ENCODE measurements around the gene GRID1. TPM values are rescaled to one million over a fixed set of nuclear protein-coding genes. Genes with fewer than 3 reads are reported as not detected.

Gene GRID1
- polyA plus RNA-seq, 4 donors: 0.27 to 1.1 (median 0.40) TPM; not detected in 1

GRCh38 chr10:86300399-86300925, 66.1 kb downstream of the GRID1 start:
- Histone ChIP-seq H3K4me1 (ENCODE audit: control insufficient read depth in 3 of 3, insufficient read depth in 2 of 3, low read depth in 1 of 3, low read length in 2 of 3) (no peaks in the 10 kb centered on the region), H3K27me3 (ENCODE audit: control insufficient read depth in 3 of 3, insufficient read depth in 3 of 3, low read length in 3 of 3) (peaks cover 0 to 4% (median 0%) of the 10 kb centered on the region in 3 donors), H3K27ac (ENCODE audit: low read depth in 1 of 3, low read length in 2 of 3) (no peak overlapping the region), H3K36me3 (ENCODE audit: control insufficient read depth in 3 of 3, insufficient read depth in 2 of 3, low read depth in 1 of 3, low read length in 3 of 3) (no peaks in the 10 kb centered on the region), H3K9me3 (ENCODE audit: control insufficient read depth in 2 of 2, insufficient read depth in 1 of 2, low read depth in 1 of 2, low read length in 1 of 2) (no peaks in the 10 kb centered on the region), H3K4me3 (ENCODE audit: low read depth in 1 of 3, low read length in 3 of 3) (no peak overlapping the region)
- WGBS, 3 donors: 59 to 79% (median 67%) methylated on average over 3 of the region's 3 CpGs
- FAIRE-seq (no peak), DNase-seq (no peak)

GRCh38 chr10:86299562-86299961, 67.0 kb downstream of the GRID1 start:
- WGBS, 3 donors: 62 to 67% (median 63%) methylated on average over 3 of the region's 3 CpGs
- DNase-seq (no peak), FAIRE-seq (no peak)
- H3K4me3 ChIP-seq (ENCODE audit: low read depth in 1 of 3, low read length in 3 of 3): no peak overlapping the region
- peaks cover 0 to 4% (median 0%) of the 10 kb centered on the region in 3 donors for H3K27me3 ChIP-seq (ENCODE audit: control insufficient read depth in 3 of 3, insufficient read depth in 3 of 3, low read length in 3 of 3)
- no peak overlapping the region for H3K27ac ChIP-seq (ENCODE audit: low read depth in 1 of 3, low read length in 2 of 3)
- no peaks in the 10 kb centered on the region for H3K9me3 ChIP-seq (ENCODE audit: control insufficient read depth in 2 of 2, insufficient read depth in 1 of 2, low read depth in 1 of 2, low read length in 1 of 2)
- no peaks in the 10 kb centered on the region for H3K36me3 ChIP-seq (ENCODE audit: control insufficient read depth in 3 of 3, insufficient read depth in 2 of 3, low read depth in 1 of 3, low read length in 3 of 3)
- H3K4me1 ChIP-seq (ENCODE audit: control insufficient read depth in 3 of 3, insufficient read depth in 2 of 3, low read depth in 1 of 3, low read length in 2 of 3): no peaks in the 10 kb centered on the region

GRCh38 chr10:86298501-86299001, 68.0 kb downstream of the GRID1 start:
- no peak overlapping the region for H3K4me3 ChIP-seq (ENCODE audit: low read depth in 1 of 3, low read length in 3 of 3)
- peaks cover 0 to 4% (median 0%) of the 10 kb centered on the region in 3 donors for H3K27me3 ChIP-seq (ENCODE audit: control insufficient read depth in 3 of 3, insufficient read depth in 3 of 3, low read length in 3 of 3)
- H3K4me1 ChIP-seq (ENCODE audit: control insufficient read depth in 3 of 3, insufficient read depth in 2 of 3, low read depth in 1 of 3, low read length in 2 of 3): no peaks in the 10 kb centered on the region
- H3K27ac ChIP-seq (ENCODE audit: low read depth in 1 of 3, low read length in 2 of 3): no peak overlapping the region
- no peak for DNase-seq
- no peak for FAIRE-seq
- 52 to 71% (median 54%) methylated on average over 8 to 9 of the region's 9 CpGs for WGBS, 3 donors
- H3K9me3 ChIP-seq (ENCODE audit: control insufficient read depth in 2 of 2, insufficient read depth in 1 of 2, low read depth in 1 of 2, low read length in 1 of 2): no peaks in the 10 kb centered on the region
- H3K36me3 ChIP-seq (ENCODE audit: control insufficient read depth in 3 of 3, insufficient read depth in 2 of 3, low read depth in 1 of 3, low read length in 3 of 3): no peaks in the 10 kb centered on the region

GRCh38 chr10:86295791-86296190, 70.8 kb downstream of the GRID1 start:
- Histone ChIP-seq H3K9me3 (ENCODE audit: control insufficient read depth in 2 of 2, insufficient read depth in 1 of 2, low read depth in 1 of 2, low read length in 1 of 2) (no peaks in the 10 kb centered on the region), H3K36me3 (ENCODE audit: control insufficient read depth in 3 of 3, insufficient read depth in 2 of 3, low read depth in 1 of 3, low read length in 3 of 3) (no peaks in the 10 kb centered on the region), H3K4me3 (ENCODE audit: low read depth in 1 of 3, low read length in 3 of 3) (no peak overlapping the region), H3K27me3 (ENCODE audit: control insufficient read depth in 3 of 3, insufficient read depth in 3 of 3, low read length in 3 of 3) (peaks cover 0 to 4% (median 0%) of the 10 kb centered on the region in 3 donors), H3K27ac (ENCODE audit: low read depth in 1 of 3, low read length in 2 of 3) (no peak overlapping the region), H3K4me1 (ENCODE audit: control insufficient read depth in 3 of 3, insufficient read depth in 2 of 3, low read depth in 1 of 3, low read length in 2 of 3) (no peaks in the 10 kb centered on the region)
- DNase-seq: no peak
- 69 to 91% (median 80%) methylated on average over 3 of the region's 3 CpGs for WGBS, 3 donors
- no peak for FAIRE-seq

- no peak for DNase-seq
- 88 to 93% (median 92%) methylated on average over 12 to 14 of the region's 14 CpGs for WGBS, 3 donors
Observed at GRCh38 chr10:86295351-86295750, 71.2 kb downstream of the GRID1 start.

GRCh38 chr10:86294346-86295265, 72.0 kb downstream of the GRID1 start:
- Histone ChIP-seq H3K36me3 (ENCODE audit: control insufficient read depth in 3 of 3, insufficient read depth in 2 of 3, low read depth in 1 of 3, low read length in 3 of 3) (no peaks in the 10 kb centered on the region), H3K4me1 (ENCODE audit: control insufficient read depth in 3 of 3, insufficient read depth in 2 of 3, low read depth in 1 of 3, low read length in 2 of 3) (no peaks in the 10 kb centered on the region), H3K27ac (ENCODE audit: low read depth in 1 of 3, low read length in 2 of 3) (no peak overlapping the region), H3K4me3 (ENCODE audit: low read depth in 1 of 3, low read length in 3 of 3) (no peak overlapping the region), H3K9me3 (ENCODE audit: control insufficient read depth in 2 of 2, insufficient read depth in 1 of 2, low read depth in 1 of 2, low read length in 1 of 2) (no peaks in the 10 kb centered on the region), H3K27me3 (ENCODE audit: control insufficient read depth in 3 of 3, insufficient read depth in 3 of 3, low read length in 3 of 3) (peaks cover 0 to 4% (median 0%) of the 10 kb centered on the region in 3 donors)
- DNase-seq: no peak
- no peak for FAIRE-seq
- 75 to 86% (median 80%) methylated on average over 16 of the region's 16 CpGs for WGBS, 3 donors

More at GRCh38 chr10:86295351-86295750, 71.2 kb downstream of the GRID1 start:
- Histone ChIP-seq H3K36me3 (ENCODE audit: control insufficient read depth in 3 of 3, insufficient read depth in 2 of 3, low read depth in 1 of 3, low read length in 3 of 3) (no peaks in the 10 kb centered on the region), H3K27me3 (ENCODE audit: control insufficient read depth in 3 of 3, insufficient read depth in 3 of 3, low read length in 3 of 3) (peaks cover 0 to 4% (median 0%) of the 10 kb centered on the region in 3 donors), H3K9me3 (ENCODE audit: control insufficient read depth in 2 of 2, insufficient read depth in 1 of 2, low read depth in 1 of 2, low read length in 1 of 2) (no peaks in the 10 kb centered on the region), H3K4me3 (ENCODE audit: low read depth in 1 of 3, low read length in 3 of 3) (no peak overlapping the region), H3K4me1 (ENCODE audit: control insufficient read depth in 3 of 3, insufficient read depth in 2 of 3, low read depth in 1 of 3, low read length in 2 of 3) (no peaks in the 10 kb centered on the region), H3K27ac (ENCODE audit: low read depth in 1 of 3, low read length in 2 of 3) (no peak overlapping the region)
- no peak for FAIRE-seq

- Histone ChIP-seq H3K27me3 (ENCODE audit: control insufficient read depth in 3 of 3, insufficient read depth in 3 of 3, low read length in 3 of 3) (peaks cover 0 to 1% (median 0%) of the 10 kb centered on the region in 3 donors), H3K4me1 (ENCODE audit: control insufficient read depth in 3 of 3, insufficient read depth in 2 of 3, low read depth in 1 of 3, low read length in 2 of 3) (no peaks in the 10 kb centered on the region), H3K27ac (ENCODE audit: low read depth in 1 of 3, low read length in 2 of 3) (no peak overlapping the region), H3K36me3 (ENCODE audit: control insufficient read depth in 3 of 3, insufficient read depth in 2 of 3, low read depth in 1 of 3, low read length in 3 of 3) (no peaks in the 10 kb centered on the region), H3K9me3 (ENCODE audit: control insufficient read depth in 2 of 2, insufficient read depth in 1 of 2, low read depth in 1 of 2, low read length in 1 of 2) (no peaks in the 10 kb centered on the region), H3K4me3 (ENCODE audit: low read depth in 1 of 3, low read length in 3 of 3) (no peak overlapping the region)
- FAIRE-seq (no peak), DNase-seq (no peak)
- WGBS, 3 donors: 32 to 52% (median 49%) methylated on average over 2 of the region's 2 CpGs
Observed at GRCh38 chr10:86293396-86293791, 73.2 kb downstream of the GRID1 start.

- Histone ChIP-seq H3K4me3 (ENCODE audit: low read depth in 1 of 3, low read length in 3 of 3) (no peak overlapping the region), H3K27me3 (ENCODE audit: control insufficient read depth in 3 of 3, insufficient read depth in 3 of 3, low read length in 3 of 3) (no peaks in the 10 kb centered on the region), H3K36me3 (ENCODE audit: control insufficient read depth in 3 of 3, insufficient read depth in 2 of 3, low read depth in 1 of 3, low read length in 3 of 3) (no peaks in the 10 kb centered on the region), H3K27ac (ENCODE audit: low read depth in 1 of 3, low read length in 2 of 3) (no peak overlapping the region), H3K9me3 (ENCODE audit: control insufficient read depth in 2 of 2, insufficient read depth in 1 of 2, low read depth in 1 of 2, low read length in 1 of 2) (no peaks in the 10 kb centered on the region), H3K4me1 (ENCODE audit: control insufficient read depth in 3 of 3, insufficient read depth in 2 of 3, low read depth in 1 of 3, low read length in 2 of 3) (no peaks in the 10 kb centered on the region)
- FAIRE-seq (no peak), DNase-seq (no peak)
- 48 to 65% (median 59%) methylated on average over 12 to 13 of the region's 13 CpGs for WGBS, 3 donors
Observed at GRCh38 chr10:86292462-86293395, 73.9 kb downstream of the GRID1 start.
